Thyroid gland (tissue), 4 donors: Measurements from ENCODE around the gene PTGDS.

Experiments
- POLR2A ChIP-seq, 2 donors: fragments of 450-650 bp; IDR thresholded peaks; one replicate each; pipeline ENCODE4 v1.6.1; 2017; ENCODE audit warnings: antibody characterized with exemption in 2 of 2, mild to moderate bottlenecking in 2 of 2, moderate library complexity in 1 of 2
- TF ChIP-seq, protein P1 (sequence below), 6 experiments: fragments of 200-600 bp in 3 of 6; fragments of 450-650 bp in 3 of 6; sonication (generic) in 3 of 6; IDR thresholded peaks; one replicate each; pipeline ENCODE4 v1.5.1; 2016 to 2019; ENCODE audit warnings: antibody characterized with exemption in 6 of 6, mild to moderate bottlenecking in 2 of 6, inconsistent platforms in 1 of 6, moderate library complexity in 1 of 6

DNA sequence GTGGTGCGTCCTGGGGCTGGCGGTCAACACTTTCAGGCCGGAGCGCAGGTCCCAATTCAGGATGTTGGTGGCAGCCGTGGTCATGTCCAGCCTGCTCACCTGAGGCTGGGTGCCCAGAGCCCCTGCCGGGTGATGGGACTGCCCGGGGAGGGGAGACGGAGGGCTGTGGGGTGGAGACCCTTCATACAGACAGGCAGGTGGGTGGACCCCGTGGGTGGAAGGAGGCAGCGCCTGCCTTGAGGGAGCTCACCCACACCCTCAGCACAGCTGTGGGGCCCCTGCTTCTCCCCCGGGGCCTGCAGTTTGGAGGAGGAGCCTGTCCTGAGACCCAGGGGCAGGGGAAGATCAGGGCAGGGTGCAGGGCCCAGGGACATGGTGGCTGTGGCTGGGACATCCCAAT lies 6.9 kb upstream of the PTGDS start:
- TF ChIP-seq, protein P1, sequence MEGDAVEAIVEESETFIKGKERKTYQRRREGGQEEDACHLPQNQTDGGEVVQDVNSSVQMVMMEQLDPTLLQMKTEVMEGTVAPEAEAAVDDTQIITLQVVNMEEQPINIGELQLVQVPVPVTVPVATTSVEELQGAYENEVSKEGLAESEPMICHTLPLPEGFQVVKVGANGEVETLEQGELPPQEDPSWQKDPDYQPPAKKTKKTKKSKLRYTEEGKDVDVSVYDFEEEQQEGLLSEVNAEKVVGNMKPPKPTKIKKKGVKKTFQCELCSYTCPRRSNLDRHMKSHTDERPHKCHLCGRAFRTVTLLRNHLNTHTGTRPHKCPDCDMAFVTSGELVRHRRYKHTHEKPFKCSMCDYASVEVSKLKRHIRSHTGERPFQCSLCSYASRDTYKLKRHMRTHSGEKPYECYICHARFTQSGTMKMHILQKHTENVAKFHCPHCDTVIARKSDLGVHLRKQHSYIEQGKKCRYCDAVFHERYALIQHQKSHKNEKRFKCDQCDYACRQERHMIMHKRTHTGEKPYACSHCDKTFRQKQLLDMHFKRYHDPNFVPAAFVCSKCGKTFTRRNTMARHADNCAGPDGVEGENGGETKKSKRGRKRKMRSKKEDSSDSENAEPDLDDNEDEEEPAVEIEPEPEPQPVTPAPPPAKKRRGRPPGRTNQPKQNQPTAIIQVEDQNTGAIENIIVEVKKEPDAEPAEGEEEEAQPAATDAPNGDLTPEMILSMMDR (IDR thresholded peaks at IDR 0.05): no peak
- no peak for TF ChIP-seq POLR2A (IDR thresholded peaks at IDR 0.05)
